Mesenteric fat pad (tissue), 1 donor: ENCODE data around the gene HEPHL1. TPM values are rescaled to one million over a fixed set of nuclear protein-coding genes. Genes with fewer than 3 reads are reported as not detected.

ENCODE experiments used
- DNase-seq: peaks from one replicate; pipeline ENCODE4 v3.0.0-alpha.2; 2020; ENCODE audit warnings: low spot score
- total RNA-seq: library from RNA; stranded (reverse); fragmentation: NEBNext Ultra II Directional; extraction: Animal tissue kit (Norgen Biotek cat#: 25700); gene quantifications from one replicate; pipeline ENCODE4 v1.2.1, GENCODE V29; 2021
- donor health status: DM: yes; HTN: yes; CAD: no.

HEPHL1 gene
- total RNA-seq, 1 donor from 2014 or later: not detected

- DNase-seq: peak; percentile 95
Observed at GRCh38 chr11:94128746-94129511, 107.8 kb downstream of the HEPHL1 start, which contains the start of gene PANX1. PANX1 (plus strand) TSS chr11:94128841; CDS start chr11:94129313, 472 bp downstream.

- DNase-seq: no peak
Observed at GRCh38 chr11:94129512-94130297, 108.6 kb downstream of the HEPHL1 start.

GRCh38 chr11:94130298-94131046 is 109.3 kb downstream of the HEPHL1 start:
- DNase-seq: no peak

GRCh38 chr11:94131047-94131717 is 110.0 kb downstream of the HEPHL1 start:
- no peak for DNase-seq

GRCh38 chr11:94131718-94132115 is 110.6 kb downstream of the HEPHL1 start:
- no peak for DNase-seq

- DNase-seq: no peak
Observed at GRCh38 chr11:94132152-94132558, 111.0 kb downstream of the HEPHL1 start.

GRCh38 chr11:94132823-94133408 is 111.8 kb downstream of the HEPHL1 start:
- DNase-seq: no peak

GRCh38 chr11:94133752-94134151 is 112.6 kb downstream of the HEPHL1 start:
- no peak for DNase-seq

- no peak for DNase-seq
Observed at GRCh38 chr11:94134651-94135512, 113.7 kb downstream of the HEPHL1 start.

GRCh38 chr11:94139416-94139815 is 118.3 kb downstream of the HEPHL1 start:
- no peak for DNase-seq

GRCh38 chr11:94140154-94140655 is 119.1 kb downstream of the HEPHL1 start:
- DNase-seq: no peak

GRCh38 chr11:94141511-94142307 is 120.6 kb downstream of the HEPHL1 start:
- no peak for DNase-seq

- DNase-seq: no peak
Observed at GRCh38 chr11:94142308-94143281, 121.4 kb downstream of the HEPHL1 start.

- DNase-seq: no peak
Observed at GRCh38 chr11:94144216-94144615, 123.1 kb downstream of the HEPHL1 start.

- DNase-seq: no peak
Observed at GRCh38 chr11:94144664-94145063, 123.5 kb downstream of the HEPHL1 start.

GRCh38 chr11:94145431-94145830 is 124.3 kb downstream of the HEPHL1 start:
- no peak for DNase-seq

- no peak for DNase-seq
Observed at GRCh38 chr11:94145916-94146315, 124.8 kb downstream of the HEPHL1 start.
